Stimulated activated CD4-positive, alpha-beta T cell treated with anti-CD3 and anti-CD28 coated beads, Interleukin-12 subunit alpha, Interleukin-12 subunit beta, amount 100 ng/mL, for 24 hours (primary cell): ENCODE data around the gene KCNQ2.

Experiments used
- DNase-seq, 2 experiments: peaks; one replicate each; pipeline ENCODE4 v3.0.0-alpha.2; 2020; ENCODE audit warnings: low read depth in 2 of 2

Gene KCNQ2

GRCh38 chr20:63417097-63417737, 55.2 kb downstream of the KCNQ2 start:
- DNase-seq, result no peak

GRCh38 chr20:63416631-63417030, 55.8 kb downstream of the KCNQ2 start:
- DNase-seq, result no peak

GRCh38 chr20:63415647-63416391, 56.6 kb downstream of the KCNQ2 start:
- no peak for DNase-seq

- DNase-seq, result no peak
Measured at GRCh38 chr20:63414720-63415430, 57.6 kb downstream of the KCNQ2 start.

GRCh38 chr20:63413963-63414684, 58.3 kb downstream of the KCNQ2 start:
- no peak for DNase-seq

GRCh38 chr20:63413323-63413722, 59.1 kb downstream of the KCNQ2 start:
- DNase-seq, result no peak

GRCh38 chr20:63412889-63413288, 59.6 kb downstream of the KCNQ2 start:
- DNase-seq, result no peak

GRCh38 chr20:63411898-63412631, 60.4 kb downstream of the KCNQ2 start:
- DNase-seq, result no peak

- DNase-seq, result no peak
Measured at GRCh38 chr20:63411151-63411897, 61.1 kb downstream of the KCNQ2 start.

GRCh38 chr20:63409834-63410435, 62.5 kb downstream of the KCNQ2 start:
- no peak for DNase-seq

GRCh38 chr20:63409066-63409833, 63.2 kb downstream of the KCNQ2 start:
- no peak for DNase-seq

- no peak for DNase-seq
Measured at GRCh38 chr20:63408684-63409046, 63.8 kb downstream of the KCNQ2 start.

- DNase-seq, result no peak
Measured at GRCh38 chr20:63407928-63408683, 64.3 kb downstream of the KCNQ2 start.

- no peak for DNase-seq
Measured at GRCh38 chr20:63406617-63407245, 65.7 kb downstream of the KCNQ2 start.

- no peak for DNase-seq
Measured at GRCh38 chr20:63406011-63406410, 66.4 kb downstream of the KCNQ2 start.

- DNase-seq, result no peak
Measured at GRCh38 chr20:63405102-63405730, 67.2 kb downstream of the KCNQ2 start.

GRCh38 chr20:63404129-63405085, 68.0 kb downstream of the KCNQ2 start:
- no peak for DNase-seq
